Loucy (cell line): ENCODE data around the gene IGF2.

Source experiments
- H2AFZ ChIP-seq: fragments of 200-600 bp; sonication (generic); 2 replicates; pipeline ENCODE4 v1.6.0; 2016; ENCODE audit warnings: antibody characterized with exemption, mild to moderate bottlenecking, low read length, moderate library complexity
- H3F3A ChIP-seq: fragments of 200-600 bp; 2 replicates; pipeline ENCODE4 v1.6.0; 2016; ENCODE audit warnings: antibody characterized with exemption, low read depth, mild to moderate bottlenecking
- H3K27me3 ChIP-seq: fragments of 200-600 bp; sonication (generic); 2 replicates; pipeline ENCODE4 v1.6.1; 2014; ENCODE audit warnings: low read length, mild to moderate bottlenecking; ENCODE audit not compliant: insufficient read depth, poor library complexity, severe bottlenecking
- H3K36me3 ChIP-seq: fragments of 200-600 bp; sonication (generic); 2 replicates; pipeline ENCODE4 v1.6.1; 2016; ENCODE audit warnings: low read length; ENCODE audit not compliant: insufficient read depth
- H3K4me1 ChIP-seq: fragments of 200-600 bp; sonication (generic); 2 replicates; pipeline ENCODE4 v1.5.1; 2014; ENCODE audit warnings: low read length, mild to moderate bottlenecking; ENCODE audit not compliant: insufficient read depth, poor library complexity, severe bottlenecking
- H3K4me2 ChIP-seq: fragments of 200-600 bp; sonication (generic); 2 replicates; pipeline ENCODE4 v1.6.0; 2014; ENCODE audit warnings: antibody characterized with exemption, low read length, low read depth, mild to moderate bottlenecking; ENCODE audit not compliant: poor library complexity, severe bottlenecking
- H3K4me3 ChIP-seq: fragments of 200-600 bp; sonication (generic); 2 replicates; pipeline ENCODE4 v1.5.1; 2014; ENCODE audit warnings: low read length, mild to moderate bottlenecking, mixed read lengths; ENCODE audit not compliant: poor library complexity, severe bottlenecking
- H3K79me2 ChIP-seq: fragments of 200-600 bp; sonication (generic); 2 replicates; pipeline ENCODE4 v1.6.1; 2014; ENCODE audit warnings: low read length; ENCODE audit not compliant: insufficient read depth
- H3K9ac ChIP-seq: fragments of 200-600 bp; sonication (generic); 2 replicates; pipeline ENCODE4 v1.6.0; 2014; ENCODE audit warnings: mild to moderate bottlenecking, low read depth, low read length, moderate library complexity; ENCODE audit not compliant: poor library complexity, severe bottlenecking
- H3K9me2 ChIP-seq: fragments of 200-600 bp; sonication (generic); replicated peaks from 2 replicates; pipeline ENCODE4 v1.6.1; 2016; ENCODE audit warnings: low read depth, low read length, mixed read lengths
- H3K9me3 ChIP-seq: fragments of 200-600 bp; sonication (generic); 2 replicates; pipeline ENCODE4 v1.6.1; 2014; ENCODE audit warnings: mild to moderate bottlenecking, antibody characterized with exemption, low read length, low read depth; ENCODE audit not compliant: insufficient read depth
- H4K20me1 ChIP-seq: fragments of 200-600 bp; sonication (generic); 2 replicates; pipeline ENCODE4 v1.6.0; 2014; ENCODE audit warnings: antibody characterized with exemption, low read length, mild to moderate bottlenecking; ENCODE audit not compliant: insufficient read depth, poor library complexity, severe bottlenecking
- CTCF ChIP-seq: fragments of 200-600 bp; sonication (generic); conservative IDR thresholded peaks from 2 replicates; pipeline ENCODE4 v1.5.1; 2014; ENCODE audit warnings: mild to moderate bottlenecking, antibody characterized with exemption, low read length
- EZH2phosphoT487 ChIP-seq: fragments of 200-600 bp; IDR thresholded peaks from 2 replicates; pipeline ENCODE4 v1.6.1; 2018; ENCODE audit warnings: antibody characterized with exemption, mild to moderate bottlenecking, moderate library complexity, borderline replicate concordance

IGF2 gene

GRCh38 chr11:2136952-2137201, 2.3 kb downstream of the IGF2 start:
- no peak overlapping the region for H3K4me3 ChIP-seq
- no peaks in the 10 kb centered on the region for H3F3A ChIP-seq
- H3K4me1 ChIP-seq = no peaks in the 10 kb centered on the region
- no peaks in the 10 kb centered on the region for H3K79me2 ChIP-seq
- no peaks in the 10 kb centered on the region for H3K36me3 ChIP-seq
- no peak overlapping the region for H2AFZ ChIP-seq
- no peaks in the 10 kb centered on the region for H3K27me3 ChIP-seq
- TF ChIP-seq CTCF = no peak
- no peak for TF ChIP-seq EZH2phosphoT487
- H3K9me2 ChIP-seq = no peaks in the 10 kb centered on the region
- H3K9me3 ChIP-seq = no peaks in the 10 kb centered on the region
- no peak overlapping the region for H3K4me2 ChIP-seq
- no peak overlapping the region for H3K9ac ChIP-seq
- no peaks in the 10 kb centered on the region for H4K20me1 ChIP-seq

GRCh38 chr11:2136209-2136951, 2.8 kb downstream of the IGF2 start:
- Histone ChIP-seq H3K27me3 (no peaks in the 10 kb centered on the region), H3K4me1 (no peaks in the 10 kb centered on the region), H3K36me3 (no peaks in the 10 kb centered on the region), H3K4me2 (no peak overlapping the region), H3K9me2 (no peaks in the 10 kb centered on the region), H3K4me3 (no peak overlapping the region), H3F3A (no peaks in the 10 kb centered on the region), H2AFZ (no peak overlapping the region), H3K9ac (no peak overlapping the region), H3K9me3 (no peaks in the 10 kb centered on the region), H3K79me2 (no peaks in the 10 kb centered on the region), H4K20me1 (no peaks in the 10 kb centered on the region)
- no peak for TF ChIP-seq EZH2phosphoT487
- TF ChIP-seq CTCF = no peak

GRCh38 chr11:2135648-2136201, 3.5 kb downstream of the IGF2 start:
- Histone ChIP-seq H3K9me3 (no peaks in the 10 kb centered on the region), H3K79me2 (no peaks in the 10 kb centered on the region), H3K9me2 (no peaks in the 10 kb centered on the region), H4K20me1 (no peaks in the 10 kb centered on the region), H3K9ac (no peak overlapping the region), H3K36me3 (no peaks in the 10 kb centered on the region), H3K4me2 (no peak overlapping the region), H3K27me3 (no peaks in the 10 kb centered on the region), H3K4me1 (no peaks in the 10 kb centered on the region), H3F3A (no peaks in the 10 kb centered on the region), H2AFZ (no peak overlapping the region), H3K4me3 (no peak overlapping the region)
- TF ChIP-seq EZH2phosphoT487 = no peak
- no peak for TF ChIP-seq CTCF
